Activated CD8-positive, alpha-beta memory T cell treated with anti-CD3 and anti-CD28 coated beads for 4 hours (primary cell): ENCODE data around the gene LIG1.

Experiments
- DNase-seq, 2 donors: peaks; one replicate each; pipeline ENCODE4 v3.0.0-alpha.2; 2020; ENCODE audit warnings: low read depth in 2 of 2

Gene LIG1

DNA sequence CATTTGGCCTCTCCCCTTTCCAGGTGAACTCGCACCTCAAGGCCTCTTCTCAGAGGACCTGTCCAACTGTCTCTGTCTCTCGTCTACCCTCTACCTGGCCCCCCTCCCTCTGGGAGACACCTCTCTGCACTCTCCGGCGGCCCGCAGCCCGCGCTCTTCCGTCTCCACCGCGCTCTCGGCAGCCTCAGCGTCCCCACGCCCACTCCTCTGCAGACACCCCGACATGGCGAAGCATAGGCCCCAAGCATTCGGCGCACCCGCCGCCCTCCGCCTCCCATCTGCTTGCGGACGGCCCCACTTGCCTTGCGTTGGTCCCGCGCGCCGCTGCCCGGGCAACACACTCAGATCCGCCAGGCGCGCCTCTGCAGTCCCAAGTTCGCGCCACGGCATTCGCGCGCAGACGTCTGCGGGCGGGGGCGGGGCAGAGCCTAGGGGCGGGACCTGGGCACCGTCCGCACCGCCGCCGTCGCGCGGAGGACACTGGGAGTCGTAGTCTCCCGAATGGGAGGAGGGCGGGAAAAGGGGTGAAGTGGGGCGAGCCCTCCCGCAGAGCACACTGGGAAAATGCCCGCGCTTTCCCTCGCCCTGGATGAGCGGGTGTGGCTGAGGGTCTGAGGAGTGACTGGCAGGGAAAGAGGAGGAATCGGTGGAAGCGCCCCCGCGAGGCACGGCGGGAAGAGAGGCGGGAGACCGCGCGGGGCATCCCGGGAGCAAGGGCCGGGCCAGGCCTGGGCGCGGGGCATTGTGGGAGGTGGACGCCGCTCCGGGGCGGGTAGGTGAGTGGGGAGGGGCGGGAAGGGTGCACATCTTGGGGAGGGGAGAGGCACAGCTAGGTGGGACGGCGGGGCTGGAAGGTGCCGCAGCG, at the start of gene LIG1, which contains the start of gene ZSWIM9:
Gene LIG1, minus strand, starts transcription at position 406 of the 865 bp plus-strand sequence. CDS start 4,778 bp downstream, outside the sequence.
Gene ZSWIM9, plus strand, starts transcription at position 742 of the 865 bp plus-strand sequence. CDS start 1,123 bp downstream, outside the sequence.
- peak; percentile 77 to 81 for DNase-seq

DNA sequence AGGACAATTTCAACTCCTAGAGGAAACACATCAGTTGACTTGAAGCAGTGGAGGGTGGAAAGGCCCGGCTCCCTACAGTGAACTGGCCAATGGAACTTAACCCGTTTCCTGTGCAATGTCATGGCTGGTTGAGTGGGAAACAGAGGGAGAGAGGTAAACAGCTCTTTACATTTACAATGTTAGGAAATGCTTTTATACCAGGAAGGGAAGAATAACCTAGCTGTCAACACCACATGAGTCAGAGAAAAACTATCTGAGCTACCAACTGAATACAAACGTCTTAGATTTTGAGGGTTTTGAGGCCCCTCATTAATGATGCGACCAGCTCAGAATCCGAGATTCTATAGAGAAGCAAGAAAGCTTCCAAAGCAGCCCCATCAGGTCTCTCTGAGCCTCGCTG, 48.9 kb upstream of the LIG1 start:
- DNase-seq = no peak

DNA sequence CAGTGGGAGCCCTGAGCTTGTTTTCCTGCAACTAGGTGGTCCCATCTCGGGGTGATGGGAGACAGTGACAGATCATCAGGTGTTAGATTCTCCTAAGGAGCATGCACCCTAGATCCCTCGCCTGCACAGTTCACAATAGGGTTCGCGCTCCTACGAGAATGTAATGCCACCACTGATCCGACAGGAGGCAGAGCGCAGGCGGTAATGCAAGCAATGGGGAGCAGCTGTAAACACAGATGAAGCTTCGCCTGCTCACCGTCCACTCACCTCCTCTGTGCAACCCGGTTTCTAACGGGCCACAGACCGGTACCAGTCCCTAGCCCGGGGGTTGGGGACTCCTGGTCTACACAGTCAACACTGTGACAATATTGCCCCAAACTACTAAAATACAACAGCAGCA, 46.8 kb upstream of the LIG1 start:
- no peak for DNase-seq

DNA sequence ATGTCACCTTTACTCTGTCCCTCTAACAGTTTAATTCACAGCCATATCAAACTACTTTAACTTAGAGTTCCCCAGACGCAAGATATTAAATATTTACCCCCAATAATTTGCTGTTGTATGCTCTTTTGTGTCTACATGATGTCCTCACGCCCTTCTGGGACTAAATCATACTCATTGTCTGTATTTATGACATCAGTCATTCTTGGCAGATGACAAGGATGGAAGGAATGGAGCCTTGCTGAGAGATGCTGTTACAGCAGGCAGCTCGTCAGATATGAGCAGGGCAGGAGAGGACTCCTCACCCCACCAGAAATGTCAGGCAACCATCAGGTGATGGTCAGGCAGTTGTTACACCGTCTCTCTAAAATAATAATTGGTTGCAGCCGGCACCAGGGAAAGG, 43.8 kb upstream of the LIG1 start:
- no peak for DNase-seq

DNA sequence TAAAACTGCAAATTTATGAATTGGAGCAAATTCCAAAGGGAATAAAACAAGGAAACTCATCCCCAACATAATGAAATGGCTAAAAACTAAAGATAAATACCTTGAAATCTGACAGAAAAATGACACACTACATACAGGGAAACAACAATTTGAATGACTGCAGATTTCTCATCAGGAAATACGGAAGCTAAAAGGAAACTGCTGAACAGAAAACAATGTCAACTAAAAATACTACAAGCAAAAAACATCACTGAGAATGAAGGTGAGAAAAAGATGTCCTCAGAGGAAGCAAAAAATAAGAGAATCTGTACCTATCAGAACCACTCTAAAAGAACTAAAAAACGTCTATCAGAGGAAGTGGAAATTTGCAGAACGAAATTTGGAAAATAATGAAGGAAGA, 39.9 kb upstream of the LIG1 start:
- no peak for DNase-seq

DNA sequence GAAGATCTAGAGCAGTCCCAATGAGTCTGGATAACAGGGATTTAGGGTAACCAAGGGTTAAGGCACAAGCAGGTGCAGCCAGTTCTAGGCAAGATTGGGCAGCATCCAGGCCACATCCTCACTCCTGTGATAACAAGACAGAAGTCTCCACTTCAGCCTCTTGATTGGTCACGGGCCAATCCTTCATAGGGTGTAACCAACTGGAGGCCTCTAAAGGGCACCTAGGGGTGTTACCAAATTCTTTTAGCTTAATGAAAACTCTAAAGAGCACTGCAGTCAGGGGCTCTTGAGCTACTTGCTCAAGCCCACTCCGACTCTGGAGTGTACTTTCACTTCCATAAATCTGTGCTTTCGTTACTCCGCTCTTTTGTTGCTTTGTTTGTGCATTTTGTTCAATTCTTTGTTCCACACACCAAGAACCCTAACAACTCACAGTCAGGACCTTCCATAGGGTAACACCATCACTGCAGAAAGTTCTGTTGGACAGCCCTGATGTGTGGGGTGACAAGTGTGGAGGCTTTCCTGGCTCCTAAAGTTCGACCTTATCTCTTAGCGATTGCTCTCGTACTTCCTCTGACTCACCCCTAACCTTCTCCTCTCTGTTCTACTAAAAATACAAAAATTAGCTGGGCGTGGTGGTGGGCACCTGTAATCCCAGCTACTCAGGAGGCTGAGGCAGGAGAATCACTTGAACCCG, 36.4 kb upstream of the LIG1 start:
- no peak for DNase-seq

DNA sequence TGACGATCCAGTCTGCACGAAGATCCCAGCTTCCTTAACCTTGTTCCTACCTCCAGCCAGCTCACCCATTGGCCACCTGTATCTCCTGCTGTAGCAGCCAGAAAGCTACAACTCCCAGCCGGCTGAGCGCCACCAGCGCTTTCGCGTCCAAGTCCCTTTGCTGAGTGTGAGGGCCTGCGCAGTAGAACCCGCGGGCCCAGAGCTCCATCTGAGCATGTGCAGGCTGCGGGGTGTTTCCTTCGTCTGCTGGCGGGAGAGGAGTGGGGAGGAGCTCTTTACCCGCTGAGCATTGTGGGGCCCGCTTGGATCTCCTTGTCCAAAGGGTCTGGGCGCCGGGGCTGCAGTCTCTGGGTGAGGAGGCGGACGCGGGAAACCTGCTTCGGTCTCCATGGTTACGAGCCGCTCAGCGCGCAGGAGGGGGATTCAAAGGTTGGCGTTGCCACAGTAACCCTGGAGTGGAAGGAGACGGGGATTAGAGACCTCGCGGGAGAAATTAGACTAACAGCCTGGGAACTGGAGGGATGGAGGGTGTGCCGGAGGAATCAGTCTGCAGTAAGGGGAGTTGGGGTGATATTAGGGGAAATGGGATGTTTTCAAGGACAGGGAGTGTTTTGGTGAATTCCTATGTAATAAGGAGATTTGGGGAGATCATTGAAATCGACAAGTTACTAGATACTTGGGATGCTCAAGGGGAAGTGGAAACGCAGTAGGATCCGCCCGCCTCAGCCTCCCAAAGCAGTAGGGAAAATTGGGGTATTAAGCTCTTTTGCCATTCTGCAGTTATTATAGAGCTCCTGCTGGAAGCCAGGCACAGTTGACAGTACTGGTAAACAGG, 33.9 kb upstream of the LIG1 start:
- peak; percentile 78 to 84 for DNase-seq

DNA sequence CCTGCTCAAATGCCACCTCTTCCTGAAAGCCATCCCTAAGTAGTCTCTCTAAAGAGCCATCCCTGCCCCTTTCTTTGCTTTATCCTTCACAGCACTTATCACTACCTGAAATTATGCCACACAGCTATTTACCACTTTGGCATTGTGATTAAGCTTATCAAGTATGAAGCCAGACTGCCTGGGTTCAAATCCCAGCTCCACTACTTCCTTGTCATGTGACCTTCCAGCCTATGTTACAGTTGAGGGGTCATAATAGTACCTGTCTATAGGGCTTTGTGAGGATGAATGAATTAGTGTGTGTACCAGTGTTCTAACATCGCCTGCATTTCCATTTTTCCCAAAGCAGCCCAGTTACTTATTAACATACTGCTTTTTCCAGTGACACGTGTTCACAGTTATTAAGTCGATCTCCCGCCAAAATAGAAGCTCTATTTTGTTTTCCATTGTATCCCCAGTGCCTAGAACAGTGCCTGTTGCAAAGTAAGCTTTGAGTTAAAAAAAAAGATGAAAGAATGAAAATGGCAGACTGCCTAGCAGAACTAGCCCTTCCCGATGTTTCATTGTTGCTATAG, 33.2 kb upstream of the LIG1 start:
- no peak for DNase-seq

DNA sequence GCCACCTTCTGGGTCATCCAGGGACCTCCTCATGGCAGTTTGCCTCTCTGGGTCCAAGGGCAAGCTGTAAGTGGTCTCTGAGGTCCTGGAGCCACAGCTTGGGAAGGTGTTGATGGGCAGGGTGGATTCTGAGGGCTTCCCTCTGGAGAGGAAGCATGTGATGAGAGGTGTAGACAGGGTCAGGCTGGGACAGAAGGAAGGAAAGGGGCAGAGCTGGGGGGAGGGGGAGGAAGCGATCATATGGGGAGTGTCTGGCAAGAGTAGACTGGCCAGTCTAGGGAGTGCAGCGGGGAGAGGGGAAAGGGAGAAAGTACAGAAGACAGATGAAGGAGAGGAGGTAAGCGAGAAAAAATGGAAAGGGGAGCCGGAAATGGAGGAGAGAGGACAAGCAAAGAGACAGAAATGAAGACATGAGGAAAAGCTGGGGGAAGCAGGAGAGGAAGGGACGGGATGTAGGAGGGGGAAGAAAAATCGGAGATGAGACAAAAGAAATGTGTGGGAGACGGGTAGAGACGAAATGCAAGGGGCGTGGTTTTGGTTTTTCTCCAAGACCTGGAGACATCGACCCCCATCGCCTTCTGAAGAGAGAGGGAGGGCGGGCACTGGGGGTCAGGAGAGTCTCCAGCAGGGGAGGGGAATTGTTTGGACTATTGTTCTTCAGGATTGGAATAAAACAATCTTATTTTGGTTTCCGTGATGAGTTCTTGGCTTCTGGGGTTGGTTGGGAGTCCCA, 27.0 kb upstream of the LIG1 start:
- DNase-seq = no peak

DNA sequence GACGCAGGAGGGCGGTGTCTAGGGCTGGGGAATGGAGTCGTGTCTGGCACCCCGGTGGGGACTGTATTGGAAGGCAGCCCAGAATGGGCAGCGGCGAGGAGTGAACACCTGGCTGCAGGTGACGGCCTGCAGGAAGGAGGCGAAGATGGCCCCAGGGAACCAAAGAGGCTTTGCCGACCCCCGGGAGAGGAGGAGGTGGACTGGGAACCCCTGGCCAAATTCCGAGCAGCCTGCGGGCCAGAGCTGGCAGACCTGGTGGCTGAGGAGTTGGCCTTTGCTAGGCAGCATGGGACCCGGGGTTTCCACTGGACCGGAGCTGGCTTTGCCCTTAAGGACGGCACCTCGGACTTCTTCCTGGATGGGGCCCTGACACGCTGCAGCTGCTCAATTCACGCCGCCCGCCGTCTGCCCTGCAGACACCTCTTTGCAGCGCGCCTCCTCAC, 26.2 kb upstream of the LIG1 start:
- no peak for DNase-seq

DNA sequence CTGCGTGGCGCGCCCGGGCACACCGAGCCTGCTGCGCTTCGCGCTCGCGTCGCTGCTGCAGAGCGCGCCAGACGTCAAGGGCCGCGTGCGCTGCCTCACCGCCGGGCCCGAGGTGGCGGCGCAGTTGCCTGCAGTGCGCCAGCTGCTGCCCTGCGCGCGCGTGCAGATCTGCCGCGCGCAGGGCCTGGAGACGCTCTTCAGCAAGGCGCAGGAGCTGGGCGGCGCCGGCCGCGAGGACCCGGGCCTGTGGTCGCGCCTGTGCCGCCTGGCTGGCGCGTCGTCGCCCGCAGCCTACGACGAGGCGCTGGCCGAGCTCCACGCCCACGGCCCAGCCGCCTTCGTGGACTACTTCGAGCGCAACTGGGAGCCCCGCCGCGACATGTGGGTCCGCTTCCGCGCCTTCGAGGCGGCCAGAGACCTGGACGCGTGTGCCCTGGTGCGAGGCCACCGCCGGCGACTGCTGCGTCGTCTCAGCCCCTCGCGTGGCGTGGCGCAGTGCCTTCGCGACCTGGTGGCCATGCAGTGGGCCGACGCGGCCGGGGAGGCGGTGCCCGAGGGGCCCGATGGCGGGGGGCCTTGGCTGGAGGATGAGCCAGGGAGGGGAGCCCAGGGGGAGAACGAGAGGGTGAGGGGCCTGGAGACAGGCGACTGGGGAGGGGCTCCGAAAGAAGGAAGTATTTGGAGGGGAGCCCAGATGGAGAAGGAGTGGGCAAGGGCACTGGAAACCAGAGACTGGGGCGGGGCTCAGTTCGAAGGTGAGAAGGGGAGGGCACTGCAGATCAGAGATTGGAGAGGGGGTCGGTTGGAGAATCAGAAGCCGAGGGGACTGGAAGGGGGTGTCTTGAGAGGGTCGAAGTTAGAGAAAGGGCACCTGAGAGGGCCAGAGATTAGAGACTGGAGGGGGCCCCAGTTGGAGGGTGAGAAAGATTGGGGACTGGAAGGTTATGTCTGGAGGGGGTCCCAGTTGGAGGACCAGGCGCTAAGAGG, 25.0 kb upstream of the LIG1 start:
- DNase-seq = no peak

DNA sequence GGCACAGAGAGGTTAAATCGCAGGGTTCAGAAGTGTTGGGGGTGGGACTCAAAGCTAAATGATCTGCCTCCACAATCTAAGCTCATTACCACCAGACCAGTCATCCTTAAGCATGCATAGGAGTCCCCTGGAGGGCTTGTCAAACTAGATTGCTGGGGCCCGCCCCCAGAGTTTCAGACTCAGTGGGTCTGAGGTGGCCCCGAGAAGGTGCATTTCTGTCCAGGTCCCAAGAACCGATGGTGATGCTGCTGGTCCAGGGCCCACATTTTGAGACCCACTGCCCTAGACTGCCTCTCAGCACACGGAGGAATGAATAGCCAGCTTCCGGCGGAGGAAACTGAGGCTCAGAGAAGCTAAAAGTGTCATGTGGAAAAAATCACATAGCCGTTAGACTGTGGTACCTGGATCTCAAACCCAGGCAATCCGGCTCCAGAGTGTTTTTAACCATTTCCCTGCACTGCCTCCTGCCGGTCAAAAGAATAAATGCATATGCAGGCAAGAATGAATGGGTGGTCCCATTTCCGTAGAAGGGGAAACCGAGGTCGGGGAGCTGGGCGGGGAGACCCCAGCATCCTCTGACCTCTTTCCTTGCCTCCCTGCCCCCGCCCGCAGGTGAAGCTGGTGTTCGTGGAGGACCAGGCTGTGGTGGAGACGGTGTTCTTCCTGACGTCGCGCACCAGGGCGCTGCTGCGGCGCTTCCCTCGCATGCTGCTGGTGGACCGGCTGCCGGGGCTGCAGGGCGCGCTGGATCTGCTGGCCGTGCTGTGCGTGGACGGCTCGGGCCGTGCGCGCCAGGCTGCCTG, 24.1 kb upstream of the LIG1 start:
- no peak for DNase-seq

DNA sequence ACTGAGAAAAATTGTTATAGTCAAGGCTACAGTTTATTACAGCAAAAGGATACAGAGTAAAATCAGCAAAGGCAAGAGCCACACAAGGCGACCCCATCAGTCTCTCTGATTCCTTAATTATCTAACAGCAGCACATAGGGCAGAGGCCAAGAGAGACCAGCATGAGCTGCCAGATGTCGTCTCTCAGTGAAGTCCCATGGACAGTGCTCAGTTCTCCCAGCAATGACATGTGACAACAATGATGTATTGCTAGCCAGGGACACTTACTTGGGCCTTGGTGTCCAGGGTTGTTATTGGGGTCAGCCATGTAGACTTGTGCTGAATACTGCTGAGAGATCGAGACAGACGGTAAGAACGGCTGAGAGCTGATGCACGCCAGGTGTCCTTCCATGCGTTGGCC, 22.6 kb upstream of the LIG1 start:
- no peak for DNase-seq

DNA sequence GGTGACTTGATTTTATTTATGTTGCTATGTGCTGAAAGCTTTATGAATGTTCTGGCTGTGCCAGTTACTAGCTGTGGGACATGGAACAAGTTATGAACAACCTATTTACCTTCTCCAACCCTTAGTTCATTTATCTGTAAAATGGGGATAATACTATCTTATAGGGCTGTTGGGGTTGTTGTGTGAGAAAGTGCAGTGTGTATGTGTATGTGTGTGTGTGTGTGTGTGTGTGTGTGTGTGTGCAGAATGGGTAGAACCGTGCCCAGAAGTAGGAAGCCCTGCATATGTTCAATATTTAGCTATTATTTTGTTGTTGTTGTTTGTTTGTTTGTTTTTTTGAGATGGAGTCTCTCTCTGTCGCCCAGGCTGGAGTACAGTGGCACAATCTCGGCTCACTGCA, 20.7 kb upstream of the LIG1 start:
- no peak for DNase-seq

DNA sequence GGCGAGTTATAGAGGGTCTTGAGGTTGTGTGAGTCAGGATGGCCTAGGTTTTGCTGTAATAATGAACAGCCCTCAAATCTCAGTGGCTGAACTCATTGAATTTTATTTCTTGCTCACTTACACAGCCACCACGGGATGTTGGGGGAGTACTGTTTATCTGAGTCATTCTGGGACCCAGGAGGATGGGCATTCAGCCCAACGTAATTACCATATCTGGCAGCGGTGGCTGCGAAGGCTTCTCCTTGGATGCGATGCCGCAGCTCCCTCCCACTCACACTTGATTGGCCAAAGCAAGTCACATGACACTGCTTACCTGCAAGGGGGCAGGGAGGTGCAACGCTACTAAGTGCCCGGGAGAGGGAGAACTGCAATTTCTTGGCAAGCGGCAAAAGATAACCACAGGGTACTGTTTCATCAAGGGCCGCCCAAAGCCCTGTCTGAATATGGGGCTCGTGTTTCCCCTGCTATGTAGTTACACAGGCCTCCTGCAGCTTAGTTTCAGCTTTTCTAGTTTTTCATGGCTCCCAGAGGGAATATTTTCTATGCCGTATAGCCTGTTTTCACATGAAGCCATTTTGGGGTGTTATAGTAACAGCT, 20.2 kb upstream of the LIG1 start:
- peak; percentile 20 to 27 for DNase-seq

DNA sequence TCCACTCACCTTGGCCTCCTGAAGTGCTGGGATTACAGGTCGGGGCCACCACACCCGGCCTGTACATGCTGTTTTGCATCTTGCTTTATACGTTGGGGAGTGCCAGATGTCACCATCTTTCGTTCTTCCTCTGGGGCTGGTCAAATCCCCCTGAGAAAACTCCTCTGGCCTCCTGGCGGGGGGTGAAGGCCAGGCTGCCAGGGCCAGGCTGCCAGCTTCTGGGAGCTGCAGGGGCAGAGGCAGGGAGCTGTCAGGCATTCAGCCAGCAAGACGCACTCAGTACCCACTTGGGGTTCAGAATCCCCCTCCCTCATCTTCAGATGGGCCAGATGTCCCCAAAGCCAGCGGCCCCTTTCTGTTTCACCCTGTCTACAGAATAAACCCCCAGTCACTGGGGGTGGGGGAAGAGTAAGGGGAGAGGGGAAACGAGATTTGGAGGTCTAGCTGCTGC, 16.4 kb upstream of the LIG1 start:
- DNase-seq = no peak

DNA sequence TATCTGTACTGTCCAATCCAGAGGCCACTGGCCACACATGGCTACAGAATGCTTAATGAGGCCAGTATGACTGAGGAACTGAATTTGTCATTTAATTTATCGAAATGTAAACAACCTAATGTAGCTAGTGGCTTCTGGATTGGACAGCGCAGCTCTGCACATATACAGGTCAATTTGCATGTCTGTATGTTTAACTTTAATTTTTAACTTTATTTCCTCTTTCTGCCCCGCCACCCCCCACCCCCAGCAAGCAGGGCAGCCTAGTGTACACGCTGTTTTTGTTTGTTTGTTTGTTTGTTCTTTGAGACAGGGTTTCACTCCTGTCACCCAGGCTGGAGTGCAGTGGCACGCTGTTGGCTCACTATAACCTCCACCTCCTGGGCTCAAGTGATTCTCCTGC, 15.9 kb upstream of the LIG1 start:
- no peak for DNase-seq

DNA sequence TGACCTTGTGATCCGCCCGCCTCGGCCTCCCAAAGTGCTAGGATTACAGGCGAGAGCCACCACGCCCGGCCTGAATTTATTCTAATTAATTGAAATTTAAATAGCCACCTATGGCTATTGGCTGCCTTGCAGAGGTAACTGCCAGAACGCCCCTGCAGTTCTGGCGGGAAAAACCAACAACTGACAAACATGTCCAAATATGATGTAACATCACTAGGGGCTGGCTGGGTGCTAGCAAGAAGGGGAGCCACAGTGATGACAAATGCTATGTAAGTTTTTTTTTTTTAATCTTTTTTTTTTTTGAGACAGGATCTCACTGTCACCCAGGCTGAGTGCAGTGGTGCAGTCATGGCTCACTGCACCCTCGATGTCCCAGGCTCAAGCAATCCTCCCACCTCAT, 13.2 kb upstream of the LIG1 start:
- no peak for DNase-seq
